ENCODE results near the gene CLEC1B.

DNA sequence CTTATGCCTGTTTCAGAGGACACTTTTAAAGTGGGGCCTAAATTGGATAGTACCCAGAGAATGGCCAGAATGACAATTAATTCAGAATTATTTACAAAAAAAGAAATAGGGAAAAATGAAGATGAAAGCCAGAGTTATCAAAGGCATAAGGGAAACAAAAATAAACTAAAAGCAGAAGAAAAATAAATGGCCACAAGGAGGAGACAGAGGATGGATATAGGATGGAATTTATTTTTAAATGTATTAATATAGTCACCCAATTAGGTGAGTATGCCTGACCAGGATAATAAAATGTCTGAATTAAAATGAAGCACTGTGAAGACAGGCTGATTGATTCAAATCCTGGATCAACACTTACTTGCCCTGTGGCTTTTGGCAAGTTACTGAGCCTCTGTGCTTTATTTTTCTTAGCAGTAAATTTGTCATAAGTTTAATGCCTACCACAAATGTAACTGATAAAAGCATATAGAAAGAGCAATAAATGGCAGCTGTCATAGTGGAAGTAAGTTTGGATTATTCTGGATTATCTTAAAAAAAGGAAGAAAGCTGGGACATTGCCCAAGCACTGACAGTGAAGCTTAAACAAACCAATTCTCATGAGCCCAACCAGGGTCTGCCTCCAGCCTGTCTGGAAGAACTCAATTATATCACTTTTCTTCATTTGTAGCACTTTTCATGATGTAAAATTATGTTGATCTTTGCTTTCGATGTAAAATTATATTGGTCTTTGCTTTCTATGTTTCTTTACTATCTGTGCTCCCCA is 35.0 kb upstream of the CLEC1B start:
- peak; percentile 77 for TF ChIP-seq CTCF (IDR thresholded peaks at IDR 0.05; ENCODE audit: low read depth, low read length)
- TF ChIP-seq EZH2phosphoT487 (IDR thresholded peaks at IDR 0.05; ENCODE audit: low read depth): no peak
